Fibroblast of lung (primary cell): ENCODE data around the gene LCAT. TPM values are rescaled to one million over a fixed set of nuclear protein-coding genes. Genes with fewer than 3 reads are reported as not detected.

Source experiments
- DNase-seq, 2 donors: peaks; one replicate each; pipeline versions ENCODE4 v3.0.0 to v3.0.0-alpha.2; 2010; ENCODE audit warnings: low read depth in 2 of 2
- H2AFZ ChIP-seq: 2 replicates; pipeline ENCODE4 v1.5.1; 2012; ENCODE audit warnings: low read length, control low read depth, inconsistent platforms
- H3K27ac ChIP-seq: 2 replicates; pipeline ENCODE4 v1.5.1; 2011; ENCODE audit warnings: low read length, control low read depth; ENCODE audit not compliant: insufficient read depth
- H3K27me3 ChIP-seq: 2 replicates; pipeline ENCODE4 v1.5.1; 2011; ENCODE audit warnings: mild to moderate bottlenecking, low read length; ENCODE audit not compliant: control insufficient read depth, insufficient read depth
- H3K36me3 ChIP-seq: 2 replicates; pipeline ENCODE4 v1.5.1; 2011; ENCODE audit warnings: low read length; ENCODE audit not compliant: control insufficient read depth, insufficient read depth
- H3K4me1 ChIP-seq: 2 replicates; pipeline ENCODE4 v1.5.1; 2011; ENCODE audit warnings: low read length; ENCODE audit not compliant: control insufficient read depth, insufficient read depth; ENCODE audit errors: extremely low read depth
- H3K4me2 ChIP-seq: 2 replicates; pipeline ENCODE4 v1.5.1; 2011; ENCODE audit warnings: low read length, control low read depth; ENCODE audit not compliant: insufficient read depth; ENCODE audit errors: extremely low read depth
- H3K4me3 ChIP-seq, 4 experiments: fragments of 200-600 bp in 1 of 4; sonication (generic) in 1 of 4; replicated peaks in 1 of 4; 2 replicates each; pipeline ENCODE4 v1.5.1; 2011 to 2016; ENCODE audit warnings: low read length in 4 of 4, low read depth in 3 of 4, mild to moderate bottlenecking in 3 of 4, control low read depth in 2 of 4, inconsistent platforms in 1 of 4, mixed read lengths in 1 of 4; ENCODE audit not compliant: insufficient read depth in 1 of 4; ENCODE audit errors: control extremely low read depth in 1 of 4
- H3K79me2 ChIP-seq: 2 replicates; pipeline ENCODE4 v1.5.1; 2012; ENCODE audit warnings: mild to moderate bottlenecking, low read length, inconsistent platforms; ENCODE audit not compliant: control insufficient read depth, insufficient read depth
- H3K9ac ChIP-seq: 2 replicates; pipeline ENCODE4 v1.5.1; 2011; ENCODE audit warnings: mild to moderate bottlenecking, low read length, control low read depth; ENCODE audit not compliant: insufficient read depth
- H3K9me3 ChIP-seq: 2 replicates; pipeline ENCODE4 v1.5.1; 2012; ENCODE audit warnings: low read depth, low read length; ENCODE audit not compliant: control insufficient read depth, insufficient read depth
- H4K20me1 ChIP-seq: 2 replicates; pipeline ENCODE4 v1.5.1; 2011; ENCODE audit warnings: low read length; ENCODE audit not compliant: control insufficient read depth, insufficient read depth; ENCODE audit errors: extremely low read depth
- EZH2 ChIP-seq: IDR thresholded peaks from 2 replicates; pipeline ENCODE4 v1.5.1; 2012; ENCODE audit warnings: low read length, control low read depth, mild to moderate bottlenecking; ENCODE audit errors: missing control alignments
- polyA plus RNA-seq, 2 donors: library from polyadenylated mRNA; depleted of rRNA in 1 of 2; stranded (reverse) in 1 of 2; unstranded in 1 of 2; fragments of >200 nt; gene quantifications; 2 replicates each; pipeline ENCODE4 v1.2.1, GENCODE V29; 2011 to 2012; ENCODE audit warnings: missing spikeins in 1 of 2
- total RNA-seq: library from RNA; depleted of rRNA; stranded (reverse); fragments of >200 nt; gene quantifications from 2 replicates; pipeline ENCODE4 v1.2.1, GENCODE V29; 2014
- TF ChIP-seq, protein P1 (sequence below), 2 donors: IDR thresholded peaks in 1 of 2; conservative IDR thresholded peaks in 1 of 2; 1 replicate in 1 of 2; 2 replicates in 1 of 2; pipeline ENCODE4 v1.5.1; 2011 to 2012; ENCODE audit warnings: low read length in 2 of 2, control low read depth in 1 of 2, inconsistent platforms in 1 of 2, low read depth in 1 of 2, mild to moderate bottlenecking in 1 of 2

The LCAT gene
- total and polyA plus RNA-seq, 2 donors (not counting 1 experiment from before 2014, with no cell fraction given), result 4.5 to 6.4 TPM

DNA sequence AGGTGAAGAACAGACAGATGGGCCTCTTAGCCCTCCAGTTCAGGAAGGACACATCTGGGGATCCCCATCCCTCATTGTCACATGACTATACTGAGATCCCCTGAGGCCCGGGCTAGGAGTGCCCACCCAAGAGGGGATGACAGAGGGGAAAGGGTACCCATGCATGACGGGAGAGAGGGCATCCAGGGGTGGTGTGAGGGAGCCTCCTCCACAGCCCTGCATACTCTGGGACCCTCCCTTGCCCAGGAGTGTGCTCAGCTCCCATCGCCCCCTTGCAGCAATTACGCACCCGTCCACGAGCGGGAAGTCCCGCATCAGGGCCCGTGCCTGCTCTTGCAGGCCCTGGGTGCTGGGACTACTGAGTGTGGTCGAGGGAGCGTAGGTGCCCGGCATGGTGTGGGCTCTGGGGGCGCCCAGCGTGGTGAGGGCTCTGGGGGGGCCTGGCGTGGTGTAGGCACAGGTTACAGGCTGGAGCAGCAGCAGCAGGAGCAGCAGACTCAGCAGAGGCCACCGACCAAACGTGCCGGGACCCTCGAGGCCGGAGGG is 48.8 kb upstream of the LCAT start:
- peaks cover 3% of the 10 kb centered on the region for H3K4me1 ChIP-seq
- DNase-seq, result no peak
- no peak overlapping the region for H3K4me3 ChIP-seq
- no peaks in the 10 kb centered on the region for H3K27me3 ChIP-seq
- no peak overlapping the region for H3K9ac ChIP-seq
- H3K27ac ChIP-seq, result no peak overlapping the region
- no peaks in the 10 kb centered on the region for H3K79me2 ChIP-seq
- no peaks in the 10 kb centered on the region for H3K36me3 ChIP-seq
- H3K4me2 ChIP-seq, result no peak overlapping the region
- no peak overlapping the region for H2AFZ ChIP-seq
- TF ChIP-seq, protein P1, sequence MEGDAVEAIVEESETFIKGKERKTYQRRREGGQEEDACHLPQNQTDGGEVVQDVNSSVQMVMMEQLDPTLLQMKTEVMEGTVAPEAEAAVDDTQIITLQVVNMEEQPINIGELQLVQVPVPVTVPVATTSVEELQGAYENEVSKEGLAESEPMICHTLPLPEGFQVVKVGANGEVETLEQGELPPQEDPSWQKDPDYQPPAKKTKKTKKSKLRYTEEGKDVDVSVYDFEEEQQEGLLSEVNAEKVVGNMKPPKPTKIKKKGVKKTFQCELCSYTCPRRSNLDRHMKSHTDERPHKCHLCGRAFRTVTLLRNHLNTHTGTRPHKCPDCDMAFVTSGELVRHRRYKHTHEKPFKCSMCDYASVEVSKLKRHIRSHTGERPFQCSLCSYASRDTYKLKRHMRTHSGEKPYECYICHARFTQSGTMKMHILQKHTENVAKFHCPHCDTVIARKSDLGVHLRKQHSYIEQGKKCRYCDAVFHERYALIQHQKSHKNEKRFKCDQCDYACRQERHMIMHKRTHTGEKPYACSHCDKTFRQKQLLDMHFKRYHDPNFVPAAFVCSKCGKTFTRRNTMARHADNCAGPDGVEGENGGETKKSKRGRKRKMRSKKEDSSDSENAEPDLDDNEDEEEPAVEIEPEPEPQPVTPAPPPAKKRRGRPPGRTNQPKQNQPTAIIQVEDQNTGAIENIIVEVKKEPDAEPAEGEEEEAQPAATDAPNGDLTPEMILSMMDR (conservative IDR thresholded peaks at IDR 0.05 in 1 of 2, IDR thresholded peaks at IDR 0.05 in 1 of 2; ENCODE audit: low read depth in 1 of 2, low read length in 2 of 2), result no peak
- no peak for TF ChIP-seq EZH2
- no peaks in the 10 kb centered on the region for H4K20me1 ChIP-seq
- H3K9me3 ChIP-seq, result no peaks in the 10 kb centered on the region

DNA sequence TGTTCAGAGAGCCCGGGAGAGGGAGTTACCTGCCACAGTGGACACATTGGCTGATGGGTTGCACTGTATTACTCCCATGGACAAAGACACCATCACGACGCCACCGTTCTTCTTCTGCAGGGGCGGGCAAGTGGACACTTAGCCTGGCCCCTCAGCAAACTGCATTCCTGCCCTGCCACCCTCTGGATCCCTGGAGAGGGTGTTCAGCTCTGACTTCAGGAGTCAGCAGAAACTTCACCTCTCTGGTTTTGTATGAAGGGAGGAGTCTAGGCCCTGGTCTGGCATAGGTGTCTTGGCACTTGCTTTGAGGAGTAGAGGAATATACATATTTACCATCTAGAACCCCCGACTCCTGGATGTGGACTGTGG is 46.1 kb upstream of the LCAT start:
- Histone ChIP-seq H2AFZ (no peak overlapping the region), H4K20me1 (no peaks in the 10 kb centered on the region), H3K27me3 (no peaks in the 10 kb centered on the region), H3K9me3 (no peaks in the 10 kb centered on the region), H3K9ac (no peak overlapping the region), H3K27ac (no peak overlapping the region), H3K4me2 (no peak overlapping the region), H3K36me3 (no peaks in the 10 kb centered on the region), H3K79me2 (no peaks in the 10 kb centered on the region), H3K4me3 (no peak overlapping the region), H3K4me1 (peaks cover 4% of the 10 kb centered on the region)
- TF ChIP-seq, protein P1 (conservative IDR thresholded peaks at IDR 0.05 in 1 of 2, IDR thresholded peaks at IDR 0.05 in 1 of 2; ENCODE audit: low read depth in 1 of 2, low read length in 2 of 2), result no peak
- TF ChIP-seq EZH2, result no peak
- no peak for DNase-seq

DNA sequence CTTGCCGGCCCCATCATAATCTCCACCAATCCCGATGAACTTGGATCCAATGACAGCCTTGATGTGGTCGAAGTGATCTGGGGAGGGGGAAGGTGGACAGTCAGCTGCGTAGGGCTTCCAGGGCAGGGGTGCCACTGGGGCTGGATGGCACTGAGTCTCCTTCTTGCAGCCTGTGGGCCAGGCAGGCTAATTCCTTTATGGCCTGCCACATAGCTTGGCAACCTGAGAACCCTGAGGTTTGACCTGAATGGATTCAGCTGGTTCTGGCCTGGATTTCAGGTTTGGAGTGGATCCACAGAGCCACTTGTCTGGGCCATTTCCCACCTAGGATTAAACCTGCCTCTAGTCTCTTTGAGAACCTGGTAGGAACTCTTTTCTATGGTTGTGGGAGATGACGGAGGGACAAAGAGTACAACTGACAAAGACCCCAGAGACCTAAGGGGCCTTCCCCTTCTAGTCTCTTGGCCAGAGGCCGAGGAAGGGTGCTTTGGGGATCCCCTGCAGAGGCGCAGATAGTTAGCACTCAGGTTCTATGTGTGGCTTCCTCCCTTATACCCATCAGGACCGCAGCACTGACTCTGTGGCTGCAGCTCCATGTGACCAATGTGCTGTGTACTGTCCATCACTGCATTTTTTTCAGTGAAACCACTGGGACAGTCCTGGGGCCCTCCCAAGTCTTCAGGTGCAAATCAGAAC is 45.5 kb upstream of the LCAT start:
- Histone ChIP-seq H3K36me3 (no peaks in the 10 kb centered on the region), H3K27ac (no peak overlapping the region)
- TF ChIP-seq, protein P1 (conservative IDR thresholded peaks at IDR 0.05 in 1 of 2, IDR thresholded peaks at IDR 0.05 in 1 of 2; ENCODE audit: low read depth in 1 of 2, low read length in 2 of 2), result no peak
- no peak for TF ChIP-seq EZH2

More for the DNA sequence above, 45.5 kb upstream of the LCAT start:
- no peak overlapping the region for H3K4me2 ChIP-seq
- no peak overlapping the region for H3K4me3 ChIP-seq
- no peaks in the 10 kb centered on the region for H4K20me1 ChIP-seq
- H3K27me3 ChIP-seq, result no peaks in the 10 kb centered on the region
- H2AFZ ChIP-seq, result no peak overlapping the region
- H3K9me3 ChIP-seq, result no peaks in the 10 kb centered on the region
- peaks cover 6% of the 10 kb centered on the region for H3K4me1 ChIP-seq
- no peak for DNase-seq
- no peak overlapping the region for H3K9ac ChIP-seq
- no peaks in the 10 kb centered on the region for H3K79me2 ChIP-seq
